Tibial nerve (tissue), 4 donors: ENCODE data around the gene ZNF41. TPM values are rescaled to one million over a fixed set of nuclear protein-coding genes. Genes with fewer than 3 reads are reported as not detected.
A peak's percentile ranks its signal among the peaks of the same experiment; 100 is the strongest.
"Not testable (repeated sequence)": the region's sequence is repeated elsewhere in the genome, so short reads cannot be mapped to it uniquely, and the experiment has no call there.

ENCODE experiments used
- DNase-seq, 2 donors: peaks; one replicate each; pipeline ENCODE4 v3.0.0-alpha.2; 2019; ENCODE audit warnings: low spot score in 2 of 2
- H3K27ac ChIP-seq, 4 donors: fragments of 200-600 bp; sonication (generic) in 3 of 4; one replicate each; pipeline ENCODE4 v1.5.1; 2017 to 2019; ENCODE audit warnings: mild to moderate bottlenecking in 1 of 4
- H3K27me3 ChIP-seq, 2 donors: fragments of 200-600 bp; sonication (generic) in 1 of 2; one replicate each; pipeline versions ENCODE4 v1.5.1 to v1.6.0; 2017 to 2019
- H3K36me3 ChIP-seq, 3 donors: fragments of 200-600 bp; sonication (generic); one replicate each; pipeline ENCODE4 v1.5.1; 2018 to 2019
- H3K4me1 ChIP-seq, 4 donors: fragments of 200-600 bp; sonication (generic) in 3 of 4; one replicate each; pipeline ENCODE4 v1.5.1; 2017 to 2019
- H3K4me3 ChIP-seq, 4 donors: fragments of 200-600 bp; sonication (generic) in 3 of 4; one replicate each; pipeline ENCODE4 v1.5.1; 2017 to 2019; ENCODE audit warnings: mild to moderate bottlenecking in 1 of 4, moderate library complexity in 1 of 4
- H3K9me3 ChIP-seq, 4 donors: fragments of 200-600 bp; sonication (generic) in 3 of 4; one replicate each; pipeline ENCODE4 v1.5.1; 2017 to 2019
- EP300 ChIP-seq, 2 donors: sonication (generic); formaldehyde crosslinking; IDR thresholded peaks; one replicate each; pipeline ENCODE4 v1.6.1; 2017; ENCODE audit warnings: antibody characterized with exemption in 2 of 2, mild to moderate bottlenecking in 1 of 2
- POLR2A ChIP-seq, 2 donors: fragments of 450-650 bp; IDR thresholded peaks; one replicate each; pipeline ENCODE4 v1.6.1; 2017; ENCODE audit warnings: antibody characterized with exemption in 2 of 2, mild to moderate bottlenecking in 2 of 2, moderate library complexity in 2 of 2
- WGBS, 2 donors: methylation state at CpG; one replicate each; pipeline ENCODE4 v1.1.5; 2018; 5-methylcytosine and 5-hydroxymethylcytosine counted together
- total RNA-seq, 4 donors: library from RNA; depleted of rRNA; stranded (reverse); fragments of >200 nt; gene quantifications; one replicate each; pipeline ENCODE4 v1.1.0, GENCODE V29; 2016
- TF ChIP-seq, protein P1 (sequence below), 5 experiments: fragments of 200-600 bp in 3 of 5; fragments of 450-650 bp in 2 of 5; sonication (generic) in 3 of 5; IDR thresholded peaks; one replicate each; pipeline ENCODE4 v1.5.1; 2016 to 2019; ENCODE audit warnings: antibody characterized with exemption in 5 of 5, mild to moderate bottlenecking in 3 of 5, moderate library complexity in 2 of 5

ZNF41 gene
- total RNA-seq, 4 donors from 2014 or later: 6.9 to 9.8 (median 7.8) TPM

DNA sequence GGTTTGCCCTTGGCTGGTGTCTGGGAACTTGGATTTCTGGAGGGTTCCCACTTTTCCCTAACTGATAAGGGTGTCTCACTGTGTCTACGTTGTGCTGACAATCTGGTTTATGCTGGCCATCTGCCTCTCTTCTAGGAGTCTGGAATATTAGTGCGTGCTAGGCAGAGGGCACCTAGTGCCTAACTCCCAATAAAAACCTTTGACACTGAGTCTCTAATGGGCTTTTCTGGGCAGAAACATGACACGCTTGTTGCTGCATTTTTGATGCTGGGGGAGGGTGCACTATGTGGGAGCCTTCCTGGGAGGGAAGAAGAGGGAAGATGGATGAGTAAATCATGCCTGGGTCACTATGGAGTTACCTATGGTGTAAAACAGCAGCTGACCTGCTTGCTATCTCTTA lies 16.3 kb upstream of the ZNF41 start:
- TF ChIP-seq, protein P1, sequence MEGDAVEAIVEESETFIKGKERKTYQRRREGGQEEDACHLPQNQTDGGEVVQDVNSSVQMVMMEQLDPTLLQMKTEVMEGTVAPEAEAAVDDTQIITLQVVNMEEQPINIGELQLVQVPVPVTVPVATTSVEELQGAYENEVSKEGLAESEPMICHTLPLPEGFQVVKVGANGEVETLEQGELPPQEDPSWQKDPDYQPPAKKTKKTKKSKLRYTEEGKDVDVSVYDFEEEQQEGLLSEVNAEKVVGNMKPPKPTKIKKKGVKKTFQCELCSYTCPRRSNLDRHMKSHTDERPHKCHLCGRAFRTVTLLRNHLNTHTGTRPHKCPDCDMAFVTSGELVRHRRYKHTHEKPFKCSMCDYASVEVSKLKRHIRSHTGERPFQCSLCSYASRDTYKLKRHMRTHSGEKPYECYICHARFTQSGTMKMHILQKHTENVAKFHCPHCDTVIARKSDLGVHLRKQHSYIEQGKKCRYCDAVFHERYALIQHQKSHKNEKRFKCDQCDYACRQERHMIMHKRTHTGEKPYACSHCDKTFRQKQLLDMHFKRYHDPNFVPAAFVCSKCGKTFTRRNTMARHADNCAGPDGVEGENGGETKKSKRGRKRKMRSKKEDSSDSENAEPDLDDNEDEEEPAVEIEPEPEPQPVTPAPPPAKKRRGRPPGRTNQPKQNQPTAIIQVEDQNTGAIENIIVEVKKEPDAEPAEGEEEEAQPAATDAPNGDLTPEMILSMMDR (IDR thresholded peaks at IDR 0.05): no peak
- TF ChIP-seq EP300 (IDR thresholded peaks at IDR 0.05) (no peak), POLR2A (IDR thresholded peaks at IDR 0.05) (no peak)
- peaks cover 0 to 5% of the 10 kb centered on the region in 2 donors for H3K27me3 ChIP-seq
- WGBS, 2 donors: 60 to 83% methylated on average over 3 of the region's 3 CpGs
- H3K9me3 ChIP-seq: no peaks in the 10 kb centered on the region
- H3K4me3 ChIP-seq: no peak overlapping the region
- no peaks in the 10 kb centered on the region for H3K36me3 ChIP-seq
- H3K27ac ChIP-seq: no peak overlapping the region
- H3K4me1 ChIP-seq: peaks cover 0 to 12% (median 0%) of the 10 kb centered on the region in 4 donors
- DNase-seq: no peak

DNA sequence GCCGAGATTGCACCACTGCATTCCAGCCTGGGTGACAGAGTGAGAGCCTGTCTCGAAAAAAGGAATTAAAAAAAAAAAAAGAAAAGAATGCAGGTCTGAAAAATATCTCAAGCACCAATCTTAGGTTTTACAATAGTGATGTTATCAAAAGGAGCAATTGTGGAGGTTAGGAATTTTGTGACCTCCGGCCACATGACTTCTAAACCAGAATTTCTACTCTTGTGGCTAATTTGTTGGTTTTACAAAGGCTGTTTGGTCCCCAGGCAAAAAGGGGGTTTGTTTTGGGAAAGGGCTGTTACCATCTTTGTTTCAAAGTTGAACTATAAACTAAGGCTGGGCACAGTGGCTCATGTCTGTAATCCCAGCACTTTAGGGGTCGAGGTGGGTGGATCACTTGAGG lies 15.4 kb upstream of the ZNF41 start:
- H3K4me1 ChIP-seq: peaks cover 0 to 12% (median 0%) of the 10 kb centered on the region in 4 donors
- H3K27me3 ChIP-seq: peaks cover 0 to 5% of the 10 kb centered on the region in 2 donors
- H3K9me3 ChIP-seq: no peaks in the 10 kb centered on the region
- H3K4me3 ChIP-seq: no peak overlapping the region
- DNase-seq: no peak
- no peaks in the 10 kb centered on the region for H3K36me3 ChIP-seq
- TF ChIP-seq EP300 (IDR thresholded peaks at IDR 0.05) (no peak), POLR2A (IDR thresholded peaks at IDR 0.05) (no peak)
- TF ChIP-seq, protein P1 (IDR thresholded peaks at IDR 0.05): no peak
- WGBS, 2 donors: 63 to 70% methylated on average over 4 of the region's 4 CpGs
- no peak overlapping the region for H3K27ac ChIP-seq

- Histone ChIP-seq H3K27me3 (peaks cover 0 to 2% of the 10 kb centered on the region in 2 donors), H3K27ac (no peak overlapping the region), H3K4me1 (peaks cover 0 to 12% (median 0%) of the 10 kb centered on the region in 4 donors), H3K36me3 (no peaks in the 10 kb centered on the region), H3K9me3 (no peaks in the 10 kb centered on the region), H3K4me3 (no peak overlapping the region)
- no peak for DNase-seq
- WGBS, 2 donors: 51 to 59% methylated on average over 2 of the region's 2 CpGs
- no peak for TF ChIP-seq EP300 (IDR thresholded peaks at IDR 0.05)
- TF ChIP-seq, protein P1 (IDR thresholded peaks at IDR 0.05): peak in 1 of 5 experiments; percentile 7
- TF ChIP-seq POLR2A (IDR thresholded peaks at IDR 0.05): no peak
These were observed 14.4 kb upstream of the ZNF41 start for GRCh38 chrX:47497271-47497888.

DNA sequence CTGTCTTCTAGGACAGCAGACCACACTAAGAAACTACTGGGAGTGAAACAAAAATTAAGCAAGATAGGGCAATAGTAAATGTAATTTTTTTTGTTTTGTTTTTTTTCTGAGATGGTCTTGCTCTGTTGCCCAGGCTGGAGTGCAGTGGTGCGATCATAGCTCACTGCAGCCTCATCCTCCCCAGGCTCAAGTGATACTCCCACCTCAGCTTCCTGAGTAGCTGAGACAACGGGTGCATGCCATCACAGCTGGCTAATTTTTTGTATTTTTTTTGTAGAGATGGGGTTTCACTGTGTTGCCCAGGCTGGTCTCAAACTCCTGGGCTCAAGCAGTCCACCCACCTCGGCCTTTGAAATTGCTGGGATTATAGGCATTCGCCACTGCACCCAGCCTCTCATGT lies 9.1 kb upstream of the ZNF41 start:
- not testable (repeated sequence) for H3K27me3 ChIP-seq, H3K4me1 ChIP-seq, DNase-seq, H3K9me3 ChIP-seq, H3K4me3 ChIP-seq, H3K36me3 ChIP-seq, H3K27ac ChIP-seq
- 88% methylated on average over 4 of the region's 4 CpGs for WGBS, 2 donors

- 74 to 93% methylated on average over 5 to 6 of the region's 6 CpGs for WGBS, 2 donors
- DNase-seq: no peak
- H3K27me3 ChIP-seq: no peaks in the 10 kb centered on the region
- H3K27ac ChIP-seq: no peak overlapping the region
- peaks cover 0 to 5% (median 0%) of the 10 kb centered on the region in 4 donors for H3K4me1 ChIP-seq
- TF ChIP-seq EP300 (IDR thresholded peaks at IDR 0.05) (no peak), POLR2A (IDR thresholded peaks at IDR 0.05) (no peak)
- TF ChIP-seq, protein P1 (IDR thresholded peaks at IDR 0.05): no peak
- H3K36me3 ChIP-seq: no peaks in the 10 kb centered on the region
- no peak overlapping the region for H3K4me3 ChIP-seq
- H3K9me3 ChIP-seq: no peaks in the 10 kb centered on the region
These were observed 6.7 kb upstream of the ZNF41 start for GRCh38 chrX:47489507-47490275.
